ENCODE results near the gene RAB4A. TPM values are rescaled to one million over a fixed set of nuclear protein-coding genes. Genes with fewer than 3 reads are reported as not detected.

The RAB4A gene
- total and polyA plus RNA-seq, 2 of the 13 experiments (the other 11 are each of a cell fraction or from before 2014, with no cell fraction given), result 56.0 to 80.1 TPM

GRCh38 chr1:229316166-229316565 lies 45.3 kb downstream of the RAB4A start:
- no peak overlapping the region for H3K4me2 ChIP-seq (ENCODE audit: low read depth, low read length)
- in situ Hi-C loops (cut with HindIII; ENCODE audit: extremely low pct_ligation_motif_present, low pct_unique_long_range_greater_than_20kb), result no loop called here
- peaks cover 4 to 20% of the 10 kb centered on the region in 2 experiments; a peak in 3 of 5 replicates for H3K36me3 ChIP-seq (replicated peaks in 1 of 2; ENCODE audit: control insufficient read depth in 1 of 2, insufficient read depth in 2 of 2, low read length in 2 of 2)
- no peaks in the 10 kb centered on the region for H3K79me2 ChIP-seq (ENCODE audit: insufficient read depth, low read length)
- TF ChIP-seq RAD21 (CRISPR knock-in tag; IDR thresholded peaks at IDR 0.05), result no peak
- no peak for TF ChIP-seq ZIK1 (CRISPR knock-in tag; IDR thresholded peaks at IDR 0.05; ENCODE audit: borderline replicate concordance, low read depth)
- no peak for TF ChIP-seq ZNF563 (CRISPR knock-in tag; IDR thresholded peaks at IDR 0.05)
- no peak for TF ChIP-seq RXRA (CRISPR knock-in tag; IDR thresholded peaks at IDR 0.05)
- no peak for TF ChIP-seq NFKB2 (CRISPR knock-in tag; IDR thresholded peaks at IDR 0.05; ENCODE audit: borderline replicate concordance)
- TF ChIP-seq, protein P1, sequence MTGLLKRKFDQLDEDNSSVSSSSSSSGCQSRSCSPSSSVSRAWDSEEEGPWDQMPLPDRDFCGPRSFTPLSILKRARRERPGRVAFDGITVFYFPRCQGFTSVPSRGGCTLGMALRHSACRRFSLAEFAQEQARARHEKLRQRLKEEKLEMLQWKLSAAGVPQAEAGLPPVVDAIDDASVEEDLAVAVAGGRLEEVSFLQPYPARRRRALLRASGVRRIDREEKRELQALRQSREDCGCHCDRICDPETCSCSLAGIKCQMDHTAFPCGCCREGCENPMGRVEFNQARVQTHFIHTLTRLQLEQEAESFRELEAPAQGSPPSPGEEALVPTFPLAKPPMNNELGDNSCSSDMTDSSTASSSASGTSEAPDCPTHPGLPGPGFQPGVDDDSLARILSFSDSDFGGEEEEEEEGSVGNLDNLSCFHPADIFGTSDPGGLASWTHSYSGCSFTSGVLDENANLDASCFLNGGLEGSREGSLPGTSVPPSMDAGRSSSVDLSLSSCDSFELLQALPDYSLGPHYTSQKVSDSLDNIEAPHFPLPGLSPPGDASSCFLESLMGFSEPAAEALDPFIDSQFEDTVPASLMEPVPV (CRISPR knock-in tag; IDR thresholded peaks at IDR 0.05), result no peak
- no peak for TF ChIP-seq THAP8 (CRISPR knock-in tag; IDR thresholded peaks at IDR 0.05; ENCODE audit: borderline replicate concordance)
- TF ChIP-seq RBM22 (optimal IDR thresholded peaks at IDR 0.05; ENCODE audit: low read length), result no peak
- no peak for TF ChIP-seq ZNF501 (CRISPR knock-in tag; IDR thresholded peaks at IDR 0.05)
- no peak for TF ChIP-seq PAWR (CRISPR knock-in tag; IDR thresholded peaks at IDR 0.05; ENCODE audit: borderline replicate concordance)
- no peak for TF ChIP-seq ZSCAN30 (CRISPR knock-in tag; IDR thresholded peaks at IDR 0.05)
- TF ChIP-seq, protein P2, sequence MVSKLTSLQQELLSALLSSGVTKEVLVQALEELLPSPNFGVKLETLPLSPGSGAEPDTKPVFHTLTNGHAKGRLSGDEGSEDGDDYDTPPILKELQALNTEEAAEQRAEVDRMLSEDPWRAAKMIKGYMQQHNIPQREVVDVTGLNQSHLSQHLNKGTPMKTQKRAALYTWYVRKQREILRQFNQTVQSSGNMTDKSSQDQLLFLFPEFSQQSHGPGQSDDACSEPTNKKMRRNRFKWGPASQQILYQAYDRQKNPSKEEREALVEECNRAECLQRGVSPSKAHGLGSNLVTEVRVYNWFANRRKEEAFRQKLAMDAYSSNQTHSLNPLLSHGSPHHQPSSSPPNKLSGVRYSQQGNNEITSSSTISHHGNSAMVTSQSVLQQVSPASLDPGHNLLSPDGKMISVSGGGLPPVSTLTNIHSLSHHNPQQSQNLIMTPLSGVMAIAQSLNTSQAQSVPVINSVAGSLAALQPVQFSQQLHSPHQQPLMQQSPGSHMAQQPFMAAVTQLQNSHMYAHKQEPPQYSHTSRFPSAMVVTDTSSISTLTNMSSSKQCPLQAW (CRISPR knock-in tag; IDR thresholded peaks at IDR 0.05), result no peak
- no peak for TF ChIP-seq ZNF124 (CRISPR knock-in tag; IDR thresholded peaks at IDR 0.05)
- no peak for TF ChIP-seq PRMT3 (CRISPR knock-in tag; IDR thresholded peaks at IDR 0.05; ENCODE audit: borderline replicate concordance, low read depth)
- TF ChIP-seq ZNF431 (CRISPR knock-in tag; IDR thresholded peaks at IDR 0.05; ENCODE audit: borderline replicate concordance, low read depth), result no peak
- no peak for TF ChIP-seq KLF13 (CRISPR knock-in tag; IDR thresholded peaks at IDR 0.05)
- TF ChIP-seq ZNF530 (CRISPR knock-in tag; IDR thresholded peaks at IDR 0.05; ENCODE audit: low read depth), result no peak
- TF ChIP-seq ZNF629 (CRISPR knock-in tag; conservative IDR thresholded peaks at IDR 0.05), result no peak
- no peak for TF ChIP-seq ARHGAP35 (CRISPR knock-in tag; IDR thresholded peaks at IDR 0.05; ENCODE audit: borderline replicate concordance)
- TF ChIP-seq ZMAT3 (CRISPR knock-in tag; conservative IDR thresholded peaks at IDR 0.05), result no peak
- CTCF ChIA-PET (ENCODE audit: low intra/inter-chr PET ratio, low total read pairs), result no interaction called here
- H3K27me3 ChIP-seq (ENCODE audit: control insufficient read depth in 1 of 2, insufficient read depth in 2 of 2, low read length in 2 of 2), result no peaks in the 10 kb centered on the region
- H3K27ac ChIP-seq (ENCODE audit: extremely low read length, insufficient read depth, low read length), result no peak overlapping the region
- WGBS (ENCODE audit: low lambda C conversion rate), result 98% methylated on average over 2 of the region's 2 CpGs
- no TSS peak for BruUV-seq (replicated peaks)
- no peaks in the 10 kb centered on the region for H4K20me1 ChIP-seq (ENCODE audit: insufficient read depth, low read length)
- no peak for ATAC-seq
- intact Hi-C loops (cut with micrococcal nuclease; ENCODE audit: unreplicated experiment), result no loop called here
- DNase-seq (ENCODE audit: low spot score), result no peak
- H3K9me3 ChIP-seq (ENCODE audit: low read length), result no peaks in the 10 kb centered on the region
- POLR2A ChIA-PET, result no interaction called here
- no peak overlapping the region for H2AFZ ChIP-seq (ENCODE audit: low read length)
- H3K9ac ChIP-seq (ENCODE audit: insufficient read depth, low read depth, low read length), result no peak overlapping the region
- H3K4me1 ChIP-seq (ENCODE audit: insufficient read depth, low read length), result no peaks in the 10 kb centered on the region
- no peak overlapping the region for H3K4me3 ChIP-seq (replicated peaks in 1 of 3; ENCODE audit: insufficient read depth in 1 of 3, low read depth in 2 of 3, low read length in 3 of 3)
- FAIRE-seq, result no peak

Measured in HepG2 (cell line).